C4-2B (cell line): ENCODE results near the gene CHURC1.

Experiments used
- H3K27ac ChIP-seq: fragments of 450-650 bp; 2 replicates; pipeline ENCODE4 v1.5.1; 2017
- CTCF ChIP-seq: fragments of 450-650 bp; conservative IDR thresholded peaks from 2 replicates; pipeline ENCODE4 v1.5.1; 2017; ENCODE audit warnings: mild to moderate bottlenecking
- ZFX ChIP-seq: fragments of 450-650 bp; IDR thresholded peaks from 2 replicates; pipeline ENCODE4 v1.6.1; 2017

The CHURC1 gene

GRCh38 chr14:64914237-64915028 is at the start of gene CHURC1:
Gene CHURC1, plus strand, starts transcription at chr14:64914455. Its CDS starts 41 bp downstream, at chr14:64914496.
- peak within 1 kb of the TSS; percentile 83 for H3K27ac ChIP-seq
- no peak for TF ChIP-seq CTCF
- peak; percentile 54 for TF ChIP-seq ZFX

DNA sequence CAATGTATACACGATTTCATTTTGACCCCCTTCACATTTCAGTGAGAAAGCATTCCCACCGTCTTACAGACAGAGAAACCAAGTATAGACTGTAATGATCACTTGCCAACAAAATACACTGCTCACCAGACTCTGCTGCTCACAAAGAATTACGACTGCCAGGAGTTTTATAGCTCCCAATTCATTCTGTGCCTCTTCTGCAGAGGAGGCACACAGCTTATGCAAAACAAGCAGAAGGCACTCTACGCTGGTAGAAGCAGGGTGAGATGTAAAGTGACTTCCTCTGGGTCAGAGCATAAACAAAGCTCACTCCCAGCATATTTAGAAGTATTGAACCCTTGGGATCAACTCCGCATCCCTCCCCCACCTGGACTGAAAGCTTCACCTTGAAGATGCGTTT is 49.1 kb upstream of the CHURC1 start:
- no peak overlapping the region for H3K27ac ChIP-seq
- TF ChIP-seq ZFX (no peak), CTCF (no peak)

DNA sequence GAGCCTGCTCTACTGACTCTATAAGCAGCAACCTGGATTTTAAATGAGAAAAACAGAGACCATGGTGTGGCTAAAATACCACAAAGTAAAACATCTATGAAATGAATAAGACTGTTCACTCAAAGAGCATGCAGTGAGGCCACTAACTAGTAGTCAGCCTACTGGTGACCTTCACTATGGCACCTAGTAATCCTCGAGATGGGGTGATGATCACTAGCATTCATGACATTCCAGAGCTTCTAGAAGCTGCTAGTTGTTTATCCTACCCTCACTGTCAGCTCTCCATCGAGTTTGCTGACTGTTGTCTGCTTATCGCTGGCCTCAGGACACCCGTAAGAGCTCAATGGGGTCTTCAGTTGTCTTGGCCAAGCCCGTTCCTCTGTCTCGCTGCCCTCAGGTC is 48.3 kb upstream of the CHURC1 start:
- TF ChIP-seq CTCF (no peak), ZFX (no peak)
- H3K27ac ChIP-seq: no peak overlapping the region

GRCh38 chr14:64867182-64867581 is 47.1 kb upstream of the CHURC1 start:
- H3K27ac ChIP-seq: no peak overlapping the region
- TF ChIP-seq ZFX (no peak), CTCF (no peak)

DNA sequence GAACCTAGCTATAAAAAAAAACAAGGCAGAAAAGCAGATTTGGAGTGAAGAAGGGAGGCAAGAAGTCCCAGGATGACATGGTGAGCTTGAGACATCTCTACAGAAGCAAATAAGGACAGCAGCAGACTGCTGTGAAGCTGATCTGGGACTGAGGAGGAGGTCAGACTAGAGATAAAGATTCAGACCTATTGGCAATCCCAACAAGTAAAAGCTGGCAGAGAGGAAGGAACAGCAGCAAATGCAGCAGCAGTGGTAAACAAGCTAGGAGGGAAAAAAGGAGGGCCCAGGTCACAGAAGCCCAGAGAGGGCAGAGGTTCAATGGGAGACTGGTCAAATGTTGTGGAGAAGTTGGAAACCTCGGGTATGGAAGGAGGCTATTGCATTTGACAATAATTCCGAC is 45.9 kb upstream of the CHURC1 start:
- TF ChIP-seq ZFX (no peak), CTCF (no peak)
- no peak overlapping the region for H3K27ac ChIP-seq

GRCh38 chr14:64868841-64869240 is 45.4 kb upstream of the CHURC1 start:
- no peak overlapping the region for H3K27ac ChIP-seq
- TF ChIP-seq CTCF (no peak), ZFX (no peak)

DNA sequence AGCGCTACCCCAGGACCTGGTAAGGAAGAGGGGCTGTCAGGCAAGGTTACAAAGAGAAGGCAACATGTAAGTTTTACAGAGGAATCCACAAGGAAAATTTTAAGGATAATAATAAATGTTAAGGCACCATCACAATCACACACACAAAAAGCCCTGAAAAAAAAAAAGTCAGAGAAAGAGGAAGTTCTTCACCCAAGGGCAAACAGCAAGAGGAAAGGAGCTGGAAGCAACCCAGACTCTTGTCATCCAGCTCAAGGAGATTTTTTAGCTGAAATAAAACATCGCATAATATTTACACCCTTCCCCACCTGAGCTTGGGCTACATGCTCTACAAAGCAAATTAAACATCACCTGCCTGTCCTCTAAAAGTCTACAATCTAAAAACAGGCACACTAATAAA is 44.1 kb upstream of the CHURC1 start:
- TF ChIP-seq ZFX: no peak
- no peak for TF ChIP-seq CTCF
- H3K27ac ChIP-seq: no peak overlapping the region
